HG03103 (cell line): ENCODE data around the gene MTLN.
A peak's percentile ranks its signal among the peaks of the same experiment; 100 is the strongest.
"Not testable (repeated sequence)": the region's sequence is repeated elsewhere in the genome, so short reads cannot be mapped to it uniquely, and the experiment has no call there.

Source experiments
- ATAC-seq: cut with Tn5 transposase; IDR thresholded peaks from one replicate; pipeline ENCODE4 v1.9.1; 2021; ENCODE audit warnings: low read depth; ENCODE audit not compliant: unreplicated experiment

MTLN gene

DNA sequence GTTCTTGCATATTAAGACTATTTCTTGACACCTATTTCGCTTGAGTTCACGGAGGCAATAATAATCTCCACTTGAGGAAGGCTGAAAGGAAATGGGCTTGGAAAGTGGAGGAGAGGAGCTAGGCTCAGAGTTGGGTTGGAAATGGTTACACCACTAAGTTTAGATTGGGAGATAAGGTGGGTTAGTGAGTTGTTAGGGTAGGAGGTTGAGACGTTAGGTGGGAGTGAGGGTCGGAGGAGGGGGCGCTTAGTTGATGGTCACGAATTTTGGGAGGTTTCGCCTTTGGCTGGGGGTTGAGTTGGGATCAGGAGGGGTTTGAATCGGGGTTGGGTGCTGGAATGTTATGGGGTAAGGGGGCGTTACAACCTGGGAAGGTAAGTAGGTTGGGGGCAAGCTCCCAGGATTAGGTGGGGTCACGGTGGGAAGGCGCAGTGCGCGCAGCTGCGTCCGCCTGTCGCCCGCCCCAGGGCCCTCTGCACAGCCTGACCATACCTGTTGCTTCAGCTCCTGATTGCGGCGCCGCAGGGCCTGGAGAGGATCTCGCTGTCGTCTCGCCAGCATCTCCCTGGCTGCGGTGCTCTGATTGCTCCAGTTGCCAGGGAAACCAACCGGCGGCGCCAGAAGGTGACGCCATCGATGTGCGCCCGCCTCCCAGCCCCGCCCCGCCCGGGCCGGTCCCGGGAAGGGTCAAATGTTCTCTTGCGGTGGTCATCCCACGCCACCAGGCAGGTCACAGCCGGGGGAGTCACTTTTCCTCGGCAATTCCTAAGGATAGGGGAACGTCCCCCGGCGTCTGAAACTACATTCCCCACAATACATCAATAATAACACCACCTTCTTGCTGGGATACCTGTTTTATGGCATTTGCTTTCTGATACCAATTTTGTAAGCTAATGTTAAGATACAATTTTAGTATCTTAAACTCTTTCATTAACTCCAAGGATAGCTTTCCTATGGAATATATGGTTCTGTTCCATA, 7.7 kb downstream of the MTLN start, which contains the start of gene NPHP1:
Gene NPHP1 (minus strand): TSS at position 606 of the 978 bp plus-strand sequence. CDS start 45 bp downstream, at position 561.
- ATAC-seq: peak; percentile 97

- ATAC-seq: no peak
Measured at GRCh38 chr2:110198016-110198415, 14.3 kb downstream of the MTLN start.

GRCh38 chr2:110197452-110197851, 14.9 kb downstream of the MTLN start:
- ATAC-seq: no peak

GRCh38 chr2:110190169-110190568, 22.2 kb downstream of the MTLN start:
- ATAC-seq: not testable (repeated sequence)

- no peak for ATAC-seq
Measured at GRCh38 chr2:110182449-110182848, 29.9 kb downstream of the MTLN start.

DNA sequence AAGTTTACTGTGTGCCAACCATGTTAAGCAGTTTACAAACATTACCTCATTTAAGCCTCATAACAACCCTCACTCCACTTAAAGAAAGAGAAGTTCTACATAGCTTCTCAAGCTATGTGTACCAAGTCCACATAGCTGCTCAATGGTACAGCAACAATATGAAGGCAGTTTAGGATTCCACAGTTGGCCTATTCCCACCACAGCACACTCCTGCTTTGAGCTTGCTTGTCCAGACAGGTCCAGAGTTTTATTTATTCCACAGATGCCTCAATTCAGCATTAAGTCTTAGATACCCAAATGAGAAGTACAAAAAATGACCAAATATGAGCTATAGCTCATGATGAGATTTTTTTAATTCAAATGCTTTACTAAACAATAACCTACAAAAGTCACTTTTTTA, 32.3 kb downstream of the MTLN start:
- ATAC-seq: no peak

- no peak for ATAC-seq
Measured at GRCh38 chr2:110173523-110173922, 38.8 kb downstream of the MTLN start.

DNA sequence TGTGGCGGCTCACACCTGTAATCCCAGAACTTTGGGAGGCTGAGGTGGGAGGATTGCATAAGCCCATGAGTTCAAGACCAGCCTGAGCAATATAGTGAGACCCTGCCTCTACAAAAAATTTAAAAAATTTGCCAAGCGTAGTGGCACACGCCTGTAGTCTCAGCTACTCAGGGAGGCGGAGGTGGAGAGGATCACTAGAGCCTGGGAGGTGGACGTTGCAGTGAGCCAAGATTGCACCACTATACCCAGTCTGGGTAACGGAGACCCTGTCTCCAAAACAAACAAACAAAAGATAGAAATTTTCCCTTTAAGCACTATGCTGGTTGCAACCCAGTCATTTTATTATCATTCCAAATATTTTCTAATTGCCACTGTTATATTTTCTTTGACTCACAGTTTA, 39.8 kb downstream of the MTLN start:
- no peak for ATAC-seq

- no peak for ATAC-seq
Measured at GRCh38 chr2:110170102-110170501, 42.2 kb downstream of the MTLN start.

DNA sequence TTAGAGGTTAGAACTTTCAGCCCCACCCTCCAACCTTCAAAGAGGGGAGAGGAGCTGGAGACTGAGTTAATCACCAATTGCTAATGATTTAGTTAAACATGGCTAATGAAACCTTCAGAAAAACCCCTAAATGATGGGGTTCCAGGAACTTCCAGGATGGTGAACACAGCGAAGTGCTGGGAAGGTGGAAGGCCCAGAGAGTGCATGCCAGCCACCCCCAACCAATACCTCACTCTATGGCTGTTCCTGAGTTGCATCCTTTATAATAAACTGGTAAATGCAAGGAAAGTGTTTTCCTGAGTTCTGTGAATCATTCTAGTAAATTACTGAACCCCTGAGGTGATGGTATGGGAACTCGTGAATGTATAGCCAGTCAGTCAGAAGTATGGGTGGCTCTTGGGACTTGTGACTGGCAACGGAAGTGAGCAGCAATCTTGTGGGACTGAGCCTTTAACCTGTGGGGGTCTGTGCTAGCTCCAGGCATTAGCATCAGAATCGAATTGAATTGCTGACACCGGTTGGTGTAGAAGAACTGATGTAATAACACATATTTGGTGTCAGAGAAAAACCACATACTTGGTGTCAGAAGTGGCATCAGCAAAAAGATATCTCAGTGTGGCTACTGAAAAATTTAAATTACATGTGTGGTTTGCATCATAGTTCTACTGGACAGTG, 44.9 kb downstream of the MTLN start:
- ATAC-seq: no peak

GRCh38 chr2:110166266-110166665, 46.1 kb downstream of the MTLN start:
- ATAC-seq: no peak
